T-helper 1 cell treated with Interleukin-12 subunit alpha and Interleukin-12 subunit beta and Interleukin-4 antibody, amounts not matched to agents 30 μg/mL and 1 μg/mL, for 36 hours (primary cell): ENCODE measurements around the gene EPB41L2.
"Not testable (repeated sequence)": the region's sequence is repeated elsewhere in the genome, so short reads cannot be mapped to it uniquely, and the experiment has no call there.

Experiments
- H3K27ac Mint-ChIP-seq: one replicate; pipeline ENCODE4 v1.8.0; 2021; ENCODE audit warnings: mild to moderate bottlenecking, mixed read lengths
- H3K27me3 Mint-ChIP-seq: one replicate; pipeline ENCODE4 v1.8.0; 2021; ENCODE audit warnings: low read depth, mixed read lengths
- H3K36me3 Mint-ChIP-seq: one replicate; pipeline ENCODE4 v1.8.0; 2021; ENCODE audit warnings: low read depth, mixed read lengths
- H3K4me1 Mint-ChIP-seq: one replicate; pipeline ENCODE4 v1.8.0; 2021; ENCODE audit warnings: low read depth, mixed read lengths
- H3K4me3 Mint-ChIP-seq: one replicate; pipeline ENCODE4 v1.8.0; 2021; ENCODE audit warnings: mild to moderate bottlenecking, moderate library complexity, mixed read lengths
- H3K9me3 Mint-ChIP-seq: one replicate; pipeline ENCODE4 v1.8.0; 2021; ENCODE audit warnings: mixed read lengths

The EPB41L2 gene

GRCh38 chr6:130810307-130811030, 252.6 kb downstream of the EPB41L2 start:
- Mint-ChIP-seq H3K4me1 (no peaks in the 10 kb centered on the region), H3K9me3 (no peaks in the 10 kb centered on the region), H3K27ac (no peak overlapping the region), H3K36me3 (no peaks in the 10 kb centered on the region), H3K27me3 (peaks cover 7% of the 10 kb centered on the region), H3K4me3 (no peak overlapping the region)

DNA sequence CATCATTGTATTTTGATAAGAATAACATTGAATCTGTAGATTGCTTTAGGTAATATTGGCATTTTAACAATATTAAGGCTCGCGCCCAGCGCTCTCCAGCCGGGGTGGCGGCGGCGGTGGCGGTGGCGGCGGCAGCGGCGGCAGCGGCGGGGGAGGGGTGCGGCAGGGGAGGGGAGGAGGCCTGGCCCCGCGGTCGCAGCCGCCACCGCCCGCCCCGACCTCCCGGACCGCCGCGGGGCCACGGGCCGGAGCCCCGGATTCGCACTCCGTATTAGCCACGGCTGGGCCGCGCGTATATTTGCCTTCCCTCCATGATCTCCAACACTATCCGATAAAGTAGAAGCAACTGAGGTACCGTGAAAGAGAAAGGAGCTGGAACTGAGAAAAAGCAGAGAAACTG, 261.7 kb downstream of the EPB41L2 start:
- H3K4me3 Mint-ChIP-seq, H3K36me3 Mint-ChIP-seq, H3K9me3 Mint-ChIP-seq, H3K4me1 Mint-ChIP-seq, H3K27me3 Mint-ChIP-seq, H3K27ac Mint-ChIP-seq: not testable (repeated sequence)

DNA sequence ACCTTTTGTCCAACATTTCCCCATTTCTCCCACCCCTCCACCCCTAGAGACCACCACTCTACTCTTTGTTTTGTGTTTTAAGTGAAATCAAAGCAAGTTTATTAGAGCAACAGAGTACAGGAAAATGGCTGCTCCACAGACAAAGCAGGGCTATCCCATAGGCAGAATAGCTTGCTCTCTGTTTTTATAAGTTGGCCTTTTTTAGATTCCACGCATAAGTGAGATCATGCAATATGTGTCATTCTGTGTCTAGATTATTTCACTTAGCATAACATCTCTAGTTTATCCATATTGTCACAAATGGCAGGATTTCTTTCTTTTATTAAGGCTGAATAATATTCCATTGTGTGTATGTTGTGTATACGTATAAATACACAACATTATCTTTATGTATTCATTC, 266.0 kb downstream of the EPB41L2 start:
- no peaks in the 10 kb centered on the region for H3K27me3 Mint-ChIP-seq
- H3K4me1 Mint-ChIP-seq, result no peaks in the 10 kb centered on the region
- no peaks in the 10 kb centered on the region for H3K36me3 Mint-ChIP-seq
- H3K9me3 Mint-ChIP-seq, result no peaks in the 10 kb centered on the region
- no peak overlapping the region for H3K27ac Mint-ChIP-seq
- H3K4me3 Mint-ChIP-seq, result no peak overlapping the region

DNA sequence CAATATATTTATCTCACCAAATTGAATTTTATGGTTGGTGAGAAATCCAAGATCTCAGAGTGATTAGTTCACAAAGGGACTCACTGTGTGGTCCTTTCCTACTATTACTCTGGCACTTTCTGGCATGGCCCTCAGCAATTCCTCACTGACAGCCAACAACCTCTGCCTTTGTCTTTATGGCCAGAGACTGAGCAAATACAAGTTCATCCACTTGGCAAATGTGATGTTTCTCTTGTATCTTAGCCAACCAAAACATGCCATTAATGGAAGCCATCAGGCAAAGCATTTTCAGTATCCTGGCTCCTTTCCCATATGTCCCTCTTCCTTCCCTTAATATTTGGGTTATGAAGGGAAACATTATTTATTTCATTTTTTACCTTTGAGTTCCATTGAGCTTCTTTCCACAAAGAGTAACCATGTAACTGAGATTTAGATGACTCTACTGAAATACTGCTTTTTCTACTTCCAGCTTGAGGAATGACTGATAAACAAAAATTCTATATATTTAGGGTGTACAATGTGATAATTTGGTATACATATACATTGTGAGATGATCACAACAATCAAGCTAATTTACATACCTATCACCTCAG, 266.6 kb downstream of the EPB41L2 start:
- Mint-ChIP-seq H3K9me3 (no peaks in the 10 kb centered on the region), H3K27ac (no peak overlapping the region), H3K4me1 (no peaks in the 10 kb centered on the region), H3K36me3 (no peaks in the 10 kb centered on the region), H3K4me3 (no peak overlapping the region), H3K27me3 (no peaks in the 10 kb centered on the region)

DNA sequence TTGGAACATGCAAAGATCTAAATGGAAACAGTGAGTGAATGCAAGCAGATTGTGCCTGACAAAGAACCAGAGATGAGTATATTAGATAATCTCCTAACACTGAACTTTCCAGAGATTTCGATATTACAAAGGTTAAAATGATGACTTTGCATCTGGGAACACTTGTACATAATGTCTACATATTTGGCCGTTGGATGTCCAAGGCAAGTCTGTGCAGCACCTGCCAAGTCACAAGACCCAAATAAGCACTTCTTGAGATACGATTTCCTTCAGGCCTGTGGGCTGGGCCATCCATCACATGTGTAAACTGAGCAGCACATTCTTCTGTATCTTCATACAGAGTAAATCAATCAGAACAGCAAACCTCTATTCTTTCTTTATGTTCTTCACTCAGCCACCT, 268.3 kb downstream of the EPB41L2 start:
- no peaks in the 10 kb centered on the region for H3K4me1 Mint-ChIP-seq
- H3K27ac Mint-ChIP-seq, result no peak overlapping the region
- no peaks in the 10 kb centered on the region for H3K36me3 Mint-ChIP-seq
- no peak overlapping the region for H3K4me3 Mint-ChIP-seq
- no peaks in the 10 kb centered on the region for H3K27me3 Mint-ChIP-seq
- H3K9me3 Mint-ChIP-seq, result no peaks in the 10 kb centered on the region

- Mint-ChIP-seq H3K9me3 (no peaks in the 10 kb centered on the region), H3K36me3 (no peaks in the 10 kb centered on the region), H3K27ac (no peak overlapping the region), H3K4me3 (no peak overlapping the region), H3K27me3 (no peaks in the 10 kb centered on the region), H3K4me1 (no peaks in the 10 kb centered on the region)
Measured at GRCh38 chr6:130794010-130794697, 268.9 kb downstream of the EPB41L2 start.
